Activated T-cell treated with anti-CD3 and anti-CD28 coated beads for 48 hours (primary cell): ENCODE data around the gene EXOSC2.
"Not testable (repeated sequence)": the region's sequence is repeated elsewhere in the genome, so short reads cannot be mapped to it uniquely, and the experiment has no call there.

Experiments used
- DNase-seq: peaks from one replicate; pipeline ENCODE4 v3.0.0-alpha.2; 2020; ENCODE audit warnings: low read depth

EXOSC2 gene

DNA sequence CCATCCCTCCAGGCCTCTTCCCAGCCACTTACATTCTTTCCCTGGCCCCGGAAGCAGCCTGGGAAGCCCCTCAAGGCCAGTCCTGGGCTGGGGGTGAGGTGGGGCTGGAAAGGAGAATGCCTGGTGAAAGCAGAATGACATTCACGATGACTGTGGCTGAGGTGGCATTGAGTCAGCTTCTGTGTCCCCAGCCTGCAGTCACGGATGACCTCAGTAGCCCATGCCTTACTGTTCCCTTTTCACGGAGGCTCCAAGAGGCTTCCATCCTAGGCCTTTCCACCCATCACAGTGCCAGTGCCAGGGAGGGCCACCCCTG is 26.5 kb upstream of the EXOSC2 start:
- DNase-seq: no peak

DNA sequence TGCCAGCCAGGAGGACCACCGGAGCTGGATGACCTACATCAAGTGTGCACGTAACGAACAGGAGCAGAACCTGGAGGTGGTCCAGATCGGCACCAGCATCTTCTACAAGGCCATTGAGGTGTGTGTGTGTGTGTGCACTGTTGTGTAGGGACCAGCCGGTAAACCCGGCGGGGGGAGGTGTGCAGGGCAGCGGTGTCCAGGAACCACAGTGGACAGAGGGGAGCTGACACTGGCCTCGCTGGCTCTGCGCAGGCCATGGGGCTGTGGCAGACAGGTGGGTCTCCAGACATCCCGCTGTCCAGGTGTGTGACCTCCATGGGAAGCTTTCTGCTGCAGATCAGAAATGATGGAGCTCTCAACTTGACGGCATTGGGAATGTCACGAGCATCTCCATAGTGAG is 25.4 kb upstream of the EXOSC2 start:
- no peak for DNase-seq

DNA sequence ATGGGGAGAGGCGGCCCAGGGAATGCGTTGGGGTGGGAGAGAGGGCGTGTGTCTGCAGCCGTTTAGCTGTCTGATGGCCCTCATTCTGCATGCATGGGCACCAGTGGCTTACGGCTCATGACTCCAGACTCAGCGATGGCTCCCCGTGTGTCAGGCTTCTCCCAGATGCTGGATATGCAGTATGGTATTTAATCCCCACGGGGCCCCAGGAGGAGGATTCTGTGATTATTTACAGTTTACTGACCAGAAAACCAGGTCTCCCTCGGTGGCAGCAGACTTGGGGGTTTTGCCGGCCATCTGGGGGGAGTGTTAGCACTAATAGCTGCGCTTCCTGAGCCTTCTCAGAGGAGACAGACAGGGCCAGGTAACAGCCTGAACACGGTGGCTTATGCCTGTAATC is 24.9 kb upstream of the EXOSC2 start:
- DNase-seq: no peak

DNA sequence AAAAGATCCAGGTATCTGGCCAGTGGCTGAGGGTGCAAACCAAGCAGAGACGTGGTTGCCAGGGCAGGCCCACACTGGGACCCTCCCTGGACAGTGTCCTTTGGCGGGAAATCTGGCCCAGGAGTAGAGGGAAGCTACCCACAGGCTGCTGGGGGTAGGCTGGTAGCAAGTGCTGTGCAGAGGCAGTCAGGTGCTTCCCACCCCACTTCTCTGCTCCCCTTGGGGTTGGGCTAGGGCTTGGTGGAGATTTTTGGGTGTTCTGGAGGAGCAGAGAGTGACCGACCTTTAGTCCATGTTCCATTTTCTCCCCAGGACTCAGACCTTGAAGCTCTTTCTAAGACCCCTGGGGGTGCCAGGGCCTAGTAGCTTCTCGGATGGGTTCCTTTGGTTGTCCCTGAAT is 23.6 kb upstream of the EXOSC2 start:
- DNase-seq: no peak

DNA sequence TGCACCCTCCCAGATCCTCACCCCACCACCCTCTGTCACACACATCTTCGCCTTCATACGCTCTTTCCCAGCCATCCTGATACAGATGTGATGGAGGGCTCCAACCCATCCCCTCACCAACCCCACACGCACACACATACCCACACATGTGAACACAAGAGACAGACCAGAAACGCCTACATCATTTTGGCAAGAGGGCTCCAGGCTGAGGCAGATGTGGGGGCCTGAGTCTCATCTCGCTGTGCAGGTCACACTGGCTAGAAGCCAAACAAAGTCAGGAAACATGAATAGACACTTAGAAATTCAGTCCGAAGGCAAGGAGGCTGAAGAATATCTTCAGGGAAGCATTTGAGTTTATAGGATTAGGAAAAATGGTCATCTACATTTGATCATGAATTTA is 22.9 kb upstream of the EXOSC2 start:
- DNase-seq: no peak

DNA sequence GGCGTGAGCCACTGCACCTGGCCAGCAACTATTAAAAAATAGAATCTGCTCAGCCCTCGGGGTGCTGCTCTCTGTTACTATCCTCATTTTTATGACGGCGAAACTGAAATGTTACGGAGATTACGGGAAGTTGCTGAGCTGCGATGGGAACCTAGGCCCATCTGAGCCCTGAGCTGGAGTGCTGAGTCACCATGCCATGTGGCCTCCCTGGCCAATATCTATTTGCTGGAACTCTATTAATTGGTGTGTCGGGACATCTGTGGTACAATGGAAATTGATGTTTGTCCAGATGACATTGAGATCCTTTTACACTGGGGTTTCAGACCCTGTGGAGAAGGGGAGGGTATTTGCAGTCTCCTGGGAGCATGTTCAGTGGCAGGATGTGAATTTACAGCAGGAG is 21.1 kb upstream of the EXOSC2 start:
- no peak for DNase-seq

DNA sequence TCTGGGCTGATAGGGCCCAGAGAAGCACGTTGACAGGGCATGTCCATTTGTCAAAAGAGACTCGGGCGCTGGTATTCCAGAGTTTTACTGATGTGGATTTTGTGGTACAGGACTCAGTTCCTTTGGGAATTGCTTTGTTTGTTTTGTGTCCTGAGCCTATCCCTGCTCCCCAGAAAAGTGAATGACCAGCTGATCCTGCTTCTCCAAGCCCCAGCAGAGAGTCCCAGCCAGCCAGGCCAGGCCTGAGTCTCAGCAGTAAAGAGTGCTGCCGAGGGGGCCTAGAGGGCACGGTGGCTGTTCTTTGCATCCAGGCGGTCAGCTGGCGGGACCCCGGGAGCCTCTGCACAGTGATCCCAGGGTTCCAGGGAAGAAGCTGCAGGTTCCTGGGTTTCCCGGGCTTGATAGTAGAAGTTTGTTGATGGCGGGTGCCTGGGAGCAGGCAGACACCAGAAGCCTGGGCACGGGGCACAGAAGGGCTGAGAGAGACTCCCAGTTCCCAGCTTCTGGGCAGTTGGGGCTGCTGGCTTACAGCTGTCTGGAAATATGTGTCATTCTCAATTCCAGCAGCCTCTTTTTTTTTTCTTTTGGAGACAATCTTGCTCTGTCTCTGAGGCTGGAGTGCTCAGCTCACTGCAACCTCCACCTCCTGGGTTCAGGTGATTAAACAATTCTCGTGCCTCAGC is 20.5 kb upstream of the EXOSC2 start:
- no peak for DNase-seq

DNA sequence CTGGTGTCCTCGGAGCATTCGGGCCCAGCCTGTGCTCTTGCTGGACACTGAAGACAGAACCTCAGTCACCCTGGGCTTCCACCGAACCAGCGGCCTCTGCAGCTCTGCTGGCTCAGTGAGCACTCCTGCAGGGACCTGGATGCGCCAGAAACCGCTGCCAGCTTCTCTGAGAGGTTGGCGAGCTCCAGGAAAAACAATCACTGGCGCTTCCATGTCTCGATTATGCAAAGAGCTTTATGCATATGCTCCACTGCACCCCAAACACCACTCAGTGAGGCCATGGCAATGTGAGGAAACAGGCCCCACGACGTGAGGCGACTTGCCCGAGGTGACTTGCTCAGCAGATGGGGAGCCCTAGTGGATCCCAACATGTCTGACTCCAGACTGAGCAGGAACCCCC is 18.2 kb upstream of the EXOSC2 start:
- no peak for DNase-seq

DNA sequence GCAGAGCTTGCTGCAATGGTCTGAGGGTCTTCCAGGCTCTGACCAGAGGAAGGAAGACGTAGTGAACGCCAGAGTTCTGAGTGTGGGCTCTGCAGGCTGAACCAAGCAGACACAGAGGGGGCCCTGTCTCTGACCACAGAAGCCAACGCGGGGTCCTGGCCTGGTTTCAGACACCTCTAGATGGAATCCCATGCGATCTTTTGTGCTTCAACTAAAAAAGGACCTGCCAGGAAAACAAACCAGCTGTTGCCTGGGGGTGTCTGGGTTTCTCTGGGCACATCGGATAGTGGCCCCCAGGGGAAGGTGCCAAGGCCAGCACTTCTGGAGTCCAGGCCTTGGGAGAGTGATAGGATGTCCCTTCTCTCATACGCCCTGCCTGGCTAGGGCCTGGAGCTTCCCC is 16.3 kb upstream of the EXOSC2 start:
- DNase-seq: no peak

DNA sequence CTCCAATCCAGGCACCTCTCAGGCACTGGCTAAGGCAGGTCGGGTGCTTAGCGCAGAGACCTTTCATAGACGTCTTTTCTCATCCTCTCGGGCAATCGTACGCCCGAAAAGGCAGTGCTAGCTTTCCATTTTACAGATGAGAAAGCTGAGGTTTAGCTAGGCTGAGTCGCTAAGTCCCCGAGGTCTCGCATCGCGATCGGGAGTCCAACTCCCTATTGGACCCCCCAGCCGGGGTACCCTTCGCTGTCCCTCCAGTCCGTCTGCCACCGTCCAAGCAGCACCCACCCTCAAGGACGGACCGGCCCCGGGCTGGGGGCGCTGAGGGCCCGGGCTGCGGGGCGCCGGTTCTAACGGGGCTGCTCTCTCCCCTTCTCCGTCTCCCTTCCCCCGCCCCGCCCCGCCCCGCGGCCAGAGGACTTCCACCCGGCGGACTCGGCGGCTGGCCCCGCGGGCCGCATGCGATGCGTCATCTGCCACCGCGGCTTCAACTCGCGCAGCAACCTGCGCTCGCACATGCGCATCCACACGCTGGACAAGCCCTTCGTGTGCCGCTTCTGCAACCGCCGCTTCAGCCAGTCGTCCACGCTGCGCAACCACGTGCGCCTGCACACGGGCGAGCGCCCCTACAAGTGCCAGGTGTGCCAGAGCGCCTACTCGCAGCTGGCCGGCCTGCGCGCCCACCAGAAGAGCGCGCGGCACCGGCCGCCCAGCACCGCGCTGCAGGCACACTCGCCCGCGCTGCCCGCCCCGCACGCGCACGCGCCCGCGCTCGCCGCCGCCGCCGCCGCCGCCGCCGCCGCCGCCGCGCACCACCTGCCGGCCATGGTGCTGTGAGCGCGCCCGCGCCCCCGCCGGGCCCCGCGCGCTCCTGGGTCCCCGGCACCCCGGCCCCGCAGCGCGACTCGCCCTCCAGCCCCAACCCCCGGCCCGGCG is 12.5 kb upstream of the EXOSC2 start:
- DNase-seq: peak; percentile 72

DNA sequence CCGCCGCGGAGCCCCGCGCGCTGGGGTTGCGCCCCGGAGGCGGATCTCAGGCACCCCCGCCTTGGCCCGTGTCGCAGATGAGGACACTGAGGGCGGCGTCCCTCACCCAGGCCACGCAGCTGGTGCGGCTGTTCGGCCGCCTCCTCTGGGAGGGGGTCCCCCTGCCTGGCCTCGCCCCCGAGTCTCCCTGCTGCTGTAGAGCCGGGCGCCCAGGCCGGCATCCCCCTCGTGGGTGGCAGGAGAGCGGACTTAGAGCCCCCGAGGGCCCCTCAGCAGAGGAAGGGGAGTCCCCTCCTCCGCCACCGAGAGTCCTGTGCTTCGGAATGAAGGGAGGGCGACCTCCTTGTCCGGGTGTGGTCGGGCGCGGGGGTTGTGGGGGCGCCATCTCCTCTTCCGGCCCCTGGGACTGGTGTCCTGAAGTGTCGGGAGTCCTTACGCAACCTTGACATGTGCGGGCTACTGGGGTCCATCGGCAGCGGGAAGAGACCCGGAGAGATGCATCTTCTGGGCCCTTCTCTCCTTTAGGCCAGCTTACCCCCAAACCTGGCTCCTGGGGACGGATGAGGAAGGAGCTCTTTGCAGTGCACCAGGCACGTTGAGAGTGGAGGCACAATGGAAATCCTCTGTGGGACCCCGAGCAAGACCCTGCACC is 11.7 kb upstream of the EXOSC2 start:
- DNase-seq: no peak

DNA sequence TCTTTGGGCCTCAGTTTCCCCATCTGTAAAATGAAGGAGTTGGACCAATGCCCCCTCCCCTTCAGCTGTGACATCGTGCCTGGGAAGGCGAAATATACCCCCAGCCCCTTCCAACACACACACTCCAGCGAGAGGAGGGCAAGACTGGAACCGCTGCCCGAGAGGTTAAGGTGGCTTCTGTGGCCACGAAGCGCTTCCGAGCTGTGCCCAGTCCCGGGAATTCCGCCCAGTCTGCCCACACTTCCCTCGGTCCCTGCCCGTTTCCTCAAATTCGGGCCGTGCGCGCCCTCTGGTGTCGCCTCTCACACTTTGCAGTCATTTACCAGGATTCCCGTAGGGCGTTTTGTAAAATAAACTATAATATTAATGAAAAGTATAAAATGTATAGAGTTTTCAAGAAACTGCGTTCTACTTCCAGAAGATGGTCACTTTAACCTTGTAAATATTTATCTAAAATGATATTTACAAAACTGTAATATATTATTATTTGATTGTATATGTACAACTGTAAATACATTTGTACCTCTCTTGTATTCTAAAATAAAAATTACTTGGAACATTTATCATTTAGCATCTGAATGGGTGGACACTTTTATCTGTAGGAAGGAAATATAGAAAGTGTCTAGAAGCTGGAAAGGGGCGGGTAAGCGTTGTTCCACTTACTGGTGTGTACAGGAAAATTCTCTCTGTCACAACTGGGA is 11.0 kb upstream of the EXOSC2 start:
- peak; percentile 45 for DNase-seq

DNA sequence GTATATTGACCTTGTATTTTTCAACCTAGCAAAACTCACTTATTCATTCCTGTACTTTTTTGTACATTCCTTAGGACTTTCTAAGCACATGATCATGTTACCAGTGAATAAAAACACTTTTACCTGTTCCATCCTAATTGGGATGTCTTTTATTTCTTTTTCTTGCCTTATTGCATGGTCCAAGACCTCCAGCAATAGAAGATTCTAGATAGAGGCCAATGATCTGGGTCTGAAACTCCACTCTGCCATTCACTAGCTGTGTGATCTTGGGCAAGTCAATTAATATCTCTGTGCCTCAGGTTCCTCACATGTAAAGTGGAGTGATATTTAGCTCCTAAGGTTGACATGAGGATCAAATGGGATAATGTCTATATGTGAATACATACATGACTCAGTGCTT is 8.5 kb upstream of the EXOSC2 start:
- no peak for DNase-seq

DNA sequence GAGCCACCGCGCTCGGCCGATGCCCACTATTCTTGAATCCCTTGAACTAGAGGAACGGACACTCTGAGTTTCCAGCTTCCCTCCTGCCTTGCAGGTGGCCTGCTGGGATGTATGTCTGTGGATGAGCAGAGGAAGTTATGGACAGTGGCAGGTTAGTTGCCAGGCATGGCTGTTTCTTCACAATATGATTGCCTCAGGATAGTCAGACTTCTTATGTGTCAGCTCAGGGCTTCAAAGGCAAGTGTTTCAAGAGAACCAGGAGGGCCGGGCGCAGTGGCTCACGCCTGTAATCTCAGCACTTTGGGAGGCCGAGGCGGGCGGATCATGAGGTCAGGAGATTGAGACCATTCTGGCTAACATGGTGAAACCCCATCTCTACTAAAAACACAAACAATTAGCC is 7.6 kb upstream of the EXOSC2 start:
- DNase-seq: not testable (repeated sequence)

DNA sequence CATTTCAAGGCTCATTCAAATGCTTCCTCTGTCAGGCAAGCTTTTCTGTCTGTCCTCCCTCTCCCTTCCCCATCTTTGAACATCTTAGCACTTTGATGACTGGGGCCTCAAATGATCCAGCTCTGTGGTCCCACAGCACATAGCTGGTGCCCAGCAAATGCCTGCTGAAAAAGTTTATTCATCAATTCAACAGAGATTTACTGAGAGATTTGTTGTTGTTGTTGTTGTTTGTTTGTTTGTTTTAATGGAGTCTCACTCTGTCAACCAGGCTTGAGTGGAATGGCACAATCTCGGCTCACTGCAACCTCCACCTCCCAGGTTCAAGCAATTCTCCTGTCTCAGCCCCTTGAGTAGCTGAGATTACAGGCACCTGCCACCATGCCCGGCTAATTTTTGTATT is 6.0 kb upstream of the EXOSC2 start:
- DNase-seq: no peak

DNA sequence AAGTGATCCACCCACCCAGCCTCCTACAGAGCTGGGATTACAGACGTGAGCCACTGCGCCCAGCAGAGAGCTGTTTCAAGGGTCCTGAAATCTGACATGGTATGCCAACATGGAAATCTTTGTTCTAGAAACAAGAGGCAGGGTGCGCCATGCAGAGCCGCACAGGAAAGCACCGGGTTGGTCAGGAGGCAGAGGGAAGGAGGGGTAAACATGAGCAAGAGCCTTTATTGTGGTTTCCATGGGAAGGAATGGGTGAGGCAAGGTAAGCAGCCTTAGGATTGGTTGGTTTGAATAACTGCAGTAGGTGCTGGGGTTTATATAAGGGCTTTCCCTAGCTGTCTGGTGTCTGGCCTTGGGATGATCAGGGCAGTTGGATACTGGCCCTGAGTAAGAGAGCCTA is 5.5 kb upstream of the EXOSC2 start:
- DNase-seq: no peak

DNA sequence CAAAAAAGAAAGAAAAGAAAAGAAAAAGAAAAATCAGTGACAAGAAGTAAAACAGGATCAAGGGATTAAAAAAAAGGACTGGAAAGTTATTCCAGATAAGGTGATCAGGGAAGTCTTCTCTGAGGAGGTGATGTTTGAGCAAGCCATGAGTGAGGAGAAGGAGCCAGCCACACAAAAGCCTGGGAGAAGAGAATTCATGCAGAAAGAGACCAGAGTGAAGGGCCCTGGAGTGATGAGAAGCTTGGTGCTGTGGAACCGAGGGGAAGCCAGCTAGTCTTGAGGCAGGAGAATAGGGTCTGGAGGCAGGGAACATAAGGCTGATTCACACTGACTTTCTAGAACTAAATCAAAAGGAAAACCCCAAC is 4.0 kb upstream of the EXOSC2 start:
- DNase-seq: no peak

DNA sequence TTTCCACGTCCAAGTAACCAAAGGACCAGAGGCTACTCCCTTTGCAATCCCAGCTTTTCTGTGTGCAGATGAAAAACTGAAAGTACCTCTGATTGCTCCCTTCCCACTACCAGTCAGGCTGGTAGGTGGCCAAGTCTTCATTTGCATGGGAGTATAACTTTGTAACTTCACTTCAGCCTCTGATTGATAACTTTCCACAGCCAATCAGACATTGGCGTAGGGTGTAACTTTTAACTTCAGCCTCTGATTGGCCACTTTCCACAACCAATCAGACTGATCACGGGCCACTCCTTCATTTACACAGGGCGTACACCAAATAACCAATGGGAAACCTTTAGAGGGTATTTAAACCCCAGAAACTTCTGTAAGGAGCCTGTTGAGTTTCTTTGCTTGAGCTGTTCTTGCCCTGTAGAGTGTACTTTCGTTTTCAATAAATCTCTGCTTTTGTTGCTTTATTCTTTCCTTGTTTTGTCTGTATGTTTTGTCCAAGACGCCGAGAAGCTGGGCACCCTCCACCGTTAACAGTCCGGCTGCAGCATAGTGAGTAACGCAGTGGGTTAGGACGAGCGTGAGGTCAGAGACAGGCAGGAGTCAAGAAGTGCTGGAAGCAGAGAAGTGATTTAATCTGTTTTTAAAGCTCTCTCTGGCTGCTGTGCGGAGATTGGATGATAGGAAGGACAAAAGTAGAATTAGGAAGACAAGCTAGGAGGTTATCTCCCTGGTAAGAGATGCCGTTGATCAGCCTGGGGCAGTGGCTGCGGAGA is 3.5 kb upstream of the EXOSC2 start:
- no peak for DNase-seq

DNA sequence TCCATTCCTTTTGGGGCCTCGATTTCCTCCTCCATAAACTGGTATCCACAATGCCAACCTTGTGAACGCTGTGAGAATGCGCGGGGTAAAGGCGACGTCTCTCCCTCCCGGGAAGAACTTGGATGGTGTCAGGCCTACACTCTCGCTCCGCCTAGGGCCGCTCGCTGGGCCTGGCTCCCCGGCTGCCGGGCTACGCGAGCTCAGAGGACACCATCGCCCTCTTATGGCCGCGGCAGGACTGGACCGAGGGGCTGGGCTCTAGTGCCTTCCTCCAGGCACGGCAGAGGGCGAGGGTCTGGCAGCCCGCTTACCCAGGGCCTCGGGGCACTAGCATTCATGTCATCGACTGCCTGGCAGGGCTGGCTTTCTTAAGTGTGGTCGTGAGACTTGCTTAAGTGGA is 1.3 kb upstream of the EXOSC2 start:
- no peak for DNase-seq

DNA sequence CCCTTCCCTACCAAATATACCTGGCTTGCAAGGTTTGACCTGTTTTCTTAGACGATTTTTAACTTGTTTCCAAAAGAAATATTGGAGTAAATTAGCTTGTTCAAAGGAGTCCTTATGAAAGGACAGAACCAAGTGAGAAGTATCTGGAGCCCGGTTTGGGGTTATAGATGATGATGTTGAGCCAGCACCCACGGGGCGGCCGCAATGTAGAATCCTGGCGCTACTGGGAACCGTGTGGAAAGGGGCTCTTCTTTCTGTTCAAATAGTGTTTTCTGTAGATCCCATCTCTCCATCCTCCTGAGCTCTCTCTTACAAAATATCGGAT is 517 bp upstream of the EXOSC2 start:
- no peak for DNase-seq

DNA sequence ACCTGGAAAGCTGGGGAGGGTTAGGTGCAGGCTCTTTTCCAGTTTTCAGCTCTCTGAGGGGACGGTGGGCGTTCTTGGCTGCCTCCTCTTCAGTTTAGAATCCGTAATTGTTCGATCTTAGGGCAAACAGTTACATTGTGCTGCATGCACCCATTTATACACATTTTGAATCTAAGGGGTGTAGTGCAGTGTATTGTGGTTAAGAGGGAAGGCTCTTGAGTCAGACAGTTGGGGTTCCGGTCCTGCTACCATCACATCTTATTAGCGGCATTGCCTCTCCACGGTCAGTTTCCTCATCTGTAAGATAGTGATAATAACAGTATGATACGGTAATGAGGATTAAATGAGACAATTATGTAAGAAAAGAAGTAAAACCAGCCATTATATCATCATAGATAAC is 625 bp downstream of the EXOSC2 start:
- no peak for DNase-seq

DNA sequence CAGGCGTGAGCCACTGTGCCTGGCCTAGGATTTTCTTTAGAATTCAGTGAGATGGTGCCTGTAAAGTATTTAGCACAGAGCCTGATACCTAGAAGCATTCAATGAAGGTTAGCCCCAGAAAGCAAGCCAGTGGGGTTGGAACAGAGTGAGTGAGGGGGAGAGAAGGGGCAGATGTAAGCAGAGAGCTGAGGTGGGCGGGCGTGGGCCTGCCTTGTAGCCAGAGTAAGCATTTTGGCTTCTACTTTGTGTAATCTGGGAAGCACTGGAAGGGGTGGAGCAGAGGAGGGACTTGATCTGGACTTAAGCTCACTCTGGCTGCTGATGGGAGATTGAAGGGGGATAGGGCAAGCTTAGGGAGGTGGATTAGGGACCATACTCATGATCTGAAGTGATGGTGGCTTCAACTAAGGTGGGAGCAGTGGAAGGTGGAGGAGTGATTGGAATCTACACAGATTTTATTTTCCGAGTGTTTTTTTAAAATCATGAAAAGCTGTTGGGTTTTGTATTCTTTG is 2.6 kb downstream of the EXOSC2 start:
- no peak for DNase-seq
